CD14-positive monocyte (primary cell): ENCODE data around the gene TMEM117. TPM values are rescaled to one million over a fixed set of nuclear protein-coding genes. Genes with fewer than 3 reads are reported as not detected.

Experiments
- DNase-seq, 3 donors: peaks; one replicate each; pipeline ENCODE4 v3.0.0-alpha.2; 2011 to 2022
- H2AFZ ChIP-seq: 2 replicates; pipeline ENCODE4 v1.6.0; 2012; ENCODE audit warnings: mild to moderate bottlenecking, low read depth, low read length, inconsistent platforms; ENCODE audit not compliant: insufficient read depth, poor library complexity, severe bottlenecking
- H3K27ac ChIP-seq, 2 donors: 1 replicate in 1 of 2; 2 replicates in 1 of 2; pipeline ENCODE4 v1.5.1; 2012 to 2013; ENCODE audit warnings: low read length in 2 of 2, control low read depth in 1 of 2, inconsistent platforms in 1 of 2, low read depth in 1 of 2, mild to moderate bottlenecking in 1 of 2
- H3K27me3 ChIP-seq, 2 donors: one replicate each; pipeline versions ENCODE4 v1.6.0 to v1.6.1; 2011 to 2013; ENCODE audit warnings: low read length in 2 of 2; ENCODE audit not compliant: control insufficient read depth in 2 of 2, insufficient read depth in 2 of 2
- H3K36me3 ChIP-seq, 2 donors: replicated peaks in 1 of 2; 1 replicate in 1 of 2; 2 replicates in 1 of 2; pipeline versions ENCODE4 v1.5.1 to v1.6.1; 2012 to 2013; ENCODE audit warnings: low read length in 2 of 2, control low read depth in 1 of 2, inconsistent platforms in 1 of 2, mild to moderate bottlenecking in 1 of 2; ENCODE audit not compliant: insufficient read depth in 2 of 2, control insufficient read depth in 1 of 2
- H3K4me1 ChIP-seq, 2 donors: 1 replicate in 1 of 2; 2 replicates in 1 of 2; pipeline versions ENCODE4 v1.5.1 to v1.6.1; 2012 to 2013; ENCODE audit warnings: low read length in 2 of 2, control low read depth in 1 of 2, inconsistent platforms in 1 of 2, mild to moderate bottlenecking in 1 of 2, moderate library complexity in 1 of 2; ENCODE audit not compliant: insufficient read depth in 2 of 2, control insufficient read depth in 1 of 2
- H3K4me2 ChIP-seq: replicated peaks from 2 replicates; pipeline ENCODE3; 2012; ENCODE audit warnings: low read length, moderate library complexity, mild to moderate bottlenecking; ENCODE audit not compliant: poor library complexity, severe bottlenecking; ENCODE audit errors: extremely low read depth
- H3K4me3 ChIP-seq, 3 experiments: fragments of 200-600 bp in 1 of 3; sonication (generic) in 1 of 3; replicated peaks in 1 of 3; 1 replicate in 2 of 3; 2 replicates in 1 of 3; pipeline ENCODE4 v1.5.1; 2011 to 2013; ENCODE audit warnings: low read length in 3 of 3, mild to moderate bottlenecking in 3 of 3, control low read depth in 2 of 3, low read depth in 2 of 3, inconsistent platforms in 1 of 3, moderate library complexity in 1 of 3
- H3K79me2 ChIP-seq: 2 replicates; pipeline ENCODE4 v1.6.0; 2012; ENCODE audit warnings: mild to moderate bottlenecking, control low read depth, inconsistent platforms, low read length, moderate library complexity; ENCODE audit not compliant: insufficient read depth
- H3K9ac ChIP-seq: 2 replicates; pipeline ENCODE4 v1.6.0; 2017; ENCODE audit warnings: low read length, mild to moderate bottlenecking; ENCODE audit not compliant: insufficient read depth, poor library complexity, severe bottlenecking
- H3K9me3 ChIP-seq, 2 donors: replicated peaks in 1 of 2; 1 replicate in 1 of 2; 2 replicates in 1 of 2; pipeline versions ENCODE4 v1.5.1 to v1.6.1; 2012 to 2013; ENCODE audit warnings: low read length in 2 of 2, control low read depth in 1 of 2; ENCODE audit not compliant: control insufficient read depth in 1 of 2, insufficient read depth in 1 of 2
- H4K20me1 ChIP-seq: 2 replicates; pipeline ENCODE4 v1.6.0; 2012; ENCODE audit warnings: mild to moderate bottlenecking, low read length, control low read depth, moderate library complexity; ENCODE audit not compliant: insufficient read depth
- H3K27ac Mint-ChIP-seq, 7 donors: one replicate each; pipeline ENCODE4 v1.8.0; 2020; ENCODE audit warnings: mild to moderate bottlenecking in 7 of 7, mixed read lengths in 7 of 7, moderate library complexity in 6 of 7, inconsistent platforms in 2 of 7
- H3K27me3 Mint-ChIP-seq, 3 donors: one replicate each; pipeline ENCODE4 v1.8.0; 2021 to 2022; ENCODE audit warnings: low read depth in 3 of 3, mild to moderate bottlenecking in 3 of 3, mixed read lengths in 3 of 3, moderate library complexity in 3 of 3, inconsistent platforms in 1 of 3
- H3K36me3 Mint-ChIP-seq, 2 donors: one replicate each; pipeline ENCODE4 v1.8.0; 2020; ENCODE audit warnings: mixed read lengths in 2 of 2, inconsistent platforms in 1 of 2, mild to moderate bottlenecking in 1 of 2
- H3K4me1 Mint-ChIP-seq: one replicate; pipeline ENCODE4 v1.8.0; 2020; ENCODE audit warnings: mild to moderate bottlenecking, mixed read lengths
- H3K4me3 Mint-ChIP-seq, 2 donors: one replicate each; pipeline ENCODE4 v1.8.0; 2020; ENCODE audit warnings: mild to moderate bottlenecking in 2 of 2, mixed read lengths in 2 of 2, moderate library complexity in 1 of 2
- H3K9me3 Mint-ChIP-seq, 7 donors: one replicate each; pipeline ENCODE4 v1.8.0; 2020 to 2022; ENCODE audit warnings: mixed read lengths in 7 of 7, mild to moderate bottlenecking in 6 of 7, moderate library complexity in 6 of 7, inconsistent platforms in 2 of 7
- WGBS: methylation state at CpG from one replicate; pipeline ENCODE4 v1.1.5; 2013; ENCODE audit warnings: missing lambda C conversion rate; ENCODE audit not compliant: insufficient coverage; 5-methylcytosine and 5-hydroxymethylcytosine counted together
- intact Hi-C, 2 donors: fragments of 100-400 bp; cut with micrococcal nuclease; formaldehyde crosslinking; loops; one replicate each; pipeline versions ENCODE4 v1.15.0 to v1.15.1; 2023
- polyA plus RNA-seq, 3 donors: library from polyadenylated mRNA; depleted of rRNA in 1 of 3; unstranded in 2 of 3; stranded (reverse) in 1 of 3; fragments of 300-500 nt in 2 of 3; fragments of >200 nt in 1 of 3; fragmentation: Illumina TruSeq in 2 of 3; gene quantifications; 1 replicate in 2 of 3; 2 replicates in 1 of 3; pipeline ENCODE4 v1.2.3, GENCODE V29; 2012 to 2021
- TF ChIP-seq, protein P1 (sequence below): fragments of 200-600 bp; IDR thresholded peaks from one replicate; pipeline ENCODE4 v1.8.0; 2022; ENCODE audit warnings: antibody characterized with exemption, mild to moderate bottlenecking

The TMEM117 gene
- polyA plus RNA-seq, 3 donors, result 0.11 to 0.42 TPM; not detected in 1

GRCh38 chr12:43816168-43816567 lies 19.7 kb upstream of the TMEM117 start:
- Mint-ChIP-seq H3K4me3 (no peak overlapping the region), H3K4me1 (no peaks in the 10 kb centered on the region), H3K27ac (peak overlapping the region in 1 of 7 donors; percentile 1), H3K27me3 (peaks cover 10 to 24% (median 24%) of the 10 kb centered on the region in 3 donors), H3K9me3 (peaks cover 0 to 5% (median 1%) of the 10 kb centered on the region in 7 donors), H3K36me3 (no peaks in the 10 kb centered on the region)
- Histone ChIP-seq H2AFZ (no peak overlapping the region), H3K36me3 (no peaks in the 10 kb centered on the region), H3K27ac (no peak overlapping the region), H3K9ac (no peak overlapping the region), H4K20me1 (no peaks in the 10 kb centered on the region), H3K9me3 (no peaks in the 10 kb centered on the region), H3K4me1 (no peaks in the 10 kb centered on the region), H3K4me2 (no peak overlapping the region), H3K4me3 (no peak overlapping the region), H3K27me3 (peaks cover 3 to 4% of the 10 kb centered on the region in 2 donors), H3K79me2 (no peaks in the 10 kb centered on the region)
- intact Hi-C loops, result no loop called here
- TF ChIP-seq, protein P1, sequence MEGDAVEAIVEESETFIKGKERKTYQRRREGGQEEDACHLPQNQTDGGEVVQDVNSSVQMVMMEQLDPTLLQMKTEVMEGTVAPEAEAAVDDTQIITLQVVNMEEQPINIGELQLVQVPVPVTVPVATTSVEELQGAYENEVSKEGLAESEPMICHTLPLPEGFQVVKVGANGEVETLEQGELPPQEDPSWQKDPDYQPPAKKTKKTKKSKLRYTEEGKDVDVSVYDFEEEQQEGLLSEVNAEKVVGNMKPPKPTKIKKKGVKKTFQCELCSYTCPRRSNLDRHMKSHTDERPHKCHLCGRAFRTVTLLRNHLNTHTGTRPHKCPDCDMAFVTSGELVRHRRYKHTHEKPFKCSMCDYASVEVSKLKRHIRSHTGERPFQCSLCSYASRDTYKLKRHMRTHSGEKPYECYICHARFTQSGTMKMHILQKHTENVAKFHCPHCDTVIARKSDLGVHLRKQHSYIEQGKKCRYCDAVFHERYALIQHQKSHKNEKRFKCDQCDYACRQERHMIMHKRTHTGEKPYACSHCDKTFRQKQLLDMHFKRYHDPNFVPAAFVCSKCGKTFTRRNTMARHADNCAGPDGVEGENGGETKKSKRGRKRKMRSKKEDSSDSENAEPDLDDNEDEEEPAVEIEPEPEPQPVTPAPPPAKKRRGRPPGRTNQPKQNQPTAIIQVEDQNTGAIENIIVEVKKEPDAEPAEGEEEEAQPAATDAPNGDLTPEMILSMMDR, result no peak
- WGBS, result 86% methylated on average over 2 of the region's 3 CpGs
- no peak for DNase-seq

DNA sequence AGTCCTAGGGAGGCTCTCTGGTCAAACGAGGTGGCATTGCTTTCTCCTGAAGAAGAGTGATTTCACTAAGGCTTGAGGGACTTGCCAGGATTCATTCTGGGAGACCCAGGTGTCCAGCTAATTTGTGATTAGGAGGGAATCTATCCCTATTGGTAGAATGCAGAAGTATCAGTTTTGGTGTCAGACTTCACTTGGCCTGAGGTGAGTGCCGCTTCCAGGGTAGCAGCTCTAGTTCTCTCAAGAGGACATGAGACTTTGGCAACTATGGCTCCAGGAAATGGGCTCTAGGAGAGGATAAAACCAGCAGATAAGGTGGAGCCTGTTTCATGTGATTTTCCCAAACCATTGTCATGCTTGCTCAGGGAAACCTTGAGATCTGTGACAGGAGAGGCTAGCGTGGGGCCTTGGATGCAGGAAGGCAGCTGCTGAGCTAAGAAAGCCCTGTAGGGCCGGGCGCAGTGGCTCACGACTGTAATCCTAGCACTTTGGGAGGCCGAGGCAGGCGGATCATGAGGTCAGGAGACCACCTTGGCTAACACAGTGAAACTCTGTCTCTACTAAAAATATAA lies 11.6 kb upstream of the TMEM117 start:
- Mint-ChIP-seq H3K4me3 (no peak overlapping the region), H3K4me1 (no peaks in the 10 kb centered on the region), H3K9me3 (peaks cover 0 to 5% (median 1%) of the 10 kb centered on the region in 7 donors), H3K36me3 (no peaks in the 10 kb centered on the region), H3K27me3 (peaks cover 7 to 20% (median 8%) of the 10 kb centered on the region in 3 donors), H3K27ac (no peak overlapping the region)
- TF ChIP-seq, protein P1, result no peak
- Histone ChIP-seq H3K4me3 (no peak overlapping the region), H3K36me3 (no peaks in the 10 kb centered on the region), H3K9ac (no peak overlapping the region), H3K27ac (no peak overlapping the region), H4K20me1 (no peaks in the 10 kb centered on the region), H3K79me2 (no peaks in the 10 kb centered on the region), H3K9me3 (no peaks in the 10 kb centered on the region), H3K4me1 (no peaks in the 10 kb centered on the region), H3K27me3 (peaks cover 0 to 3% of the 10 kb centered on the region in 2 donors), H3K4me2 (no peak overlapping the region), H2AFZ (no peak overlapping the region)
- intact Hi-C loops, result no loop called here
- no peak for DNase-seq
- WGBS, result 95% methylated on average over 7 of the region's 8 CpGs
